GM19468 (cell line): ENCODE results near the gene RAB31.
"Not testable (repeated sequence)": the region's sequence is repeated elsewhere in the genome, so short reads cannot be mapped to it uniquely, and the experiment has no call there.

Experiments
- ATAC-seq: cut with Tn5 transposase; IDR thresholded peaks from one replicate; pipeline ENCODE4 v1.9.1; 2021; ENCODE audit warnings: mild to moderate bottlenecking, moderate library complexity, moderate number of reproducible peaks; ENCODE audit not compliant: unreplicated experiment; ENCODE audit errors: extremely low read depth

Gene RAB31

GRCh38 chr18:9755615-9756014 is 47.5 kb downstream of the RAB31 start:
- no peak for ATAC-seq

GRCh38 chr18:9756271-9756932 is 48.3 kb downstream of the RAB31 start:
- ATAC-seq = no peak

GRCh38 chr18:9756933-9757470 is 48.9 kb downstream of the RAB31 start:
- no peak for ATAC-seq

GRCh38 chr18:9757827-9758621 is 49.9 kb downstream of the RAB31 start:
- no peak for ATAC-seq

GRCh38 chr18:9758624-9759075 is 50.5 kb downstream of the RAB31 start:
- ATAC-seq = no peak

- ATAC-seq = no peak
These were observed 52.5 kb downstream of the RAB31 start for GRCh38 chr18:9760641-9761040.

GRCh38 chr18:9762526-9762925 is 54.4 kb downstream of the RAB31 start:
- ATAC-seq = no peak

GRCh38 chr18:9763157-9763556 is 55.1 kb downstream of the RAB31 start:
- ATAC-seq = no peak

- no peak for ATAC-seq
These were observed 55.9 kb downstream of the RAB31 start for GRCh38 chr18:9764011-9764481.

- no peak for ATAC-seq
These were observed 57.4 kb downstream of the RAB31 start for GRCh38 chr18:9765501-9765900.

- no peak for ATAC-seq
These were observed 58.0 kb downstream of the RAB31 start for GRCh38 chr18:9766076-9766481.

GRCh38 chr18:9766740-9767139 is 58.6 kb downstream of the RAB31 start:
- ATAC-seq = no peak

- not testable (repeated sequence) for ATAC-seq
These were observed 60.1 kb downstream of the RAB31 start for GRCh38 chr18:9768071-9768691.

- ATAC-seq = not testable (repeated sequence)
These were observed 62.0 kb downstream of the RAB31 start for GRCh38 chr18:9770111-9770510.

GRCh38 chr18:9771261-9771976 is 63.3 kb downstream of the RAB31 start:
- ATAC-seq = no peak

GRCh38 chr18:9771977-9772660 is 64.0 kb downstream of the RAB31 start:
- ATAC-seq = no peak

- ATAC-seq = no peak
These were observed 65.0 kb downstream of the RAB31 start for GRCh38 chr18:9772847-9773677.

GRCh38 chr18:9774150-9774549 is 66.0 kb downstream of the RAB31 start:
- ATAC-seq = no peak

- no peak for ATAC-seq
These were observed 67.1 kb downstream of the RAB31 start for GRCh38 chr18:9775178-9775577.
